DMS 273 treated with DMSO at 0.1 percent for 48 hours (cell line): ENCODE data around the gene GRAMD2A.
"Not testable (repeated sequence)": the region's sequence is repeated elsewhere in the genome, so short reads cannot be mapped to it uniquely, and the experiment has no call there.

ENCODE experiments used
- DNase-seq: peaks from one replicate; lab custom pipeline; 2025; lab: John Stamatoyannopoulos, UW

Gene GRAMD2A

GRCh38 chr15:72184165-72184811 is 13.3 kb downstream of the GRAMD2A start:
- no peak for DNase-seq

GRCh38 chr15:72183781-72184164 is 13.8 kb downstream of the GRAMD2A start:
- no peak for DNase-seq

- DNase-seq: no peak
Observed at GRCh38 chr15:72182673-72183072, 14.9 kb downstream of the GRAMD2A start.

- no peak for DNase-seq
Observed at GRCh38 chr15:72182244-72182643, 15.3 kb downstream of the GRAMD2A start.

GRCh38 chr15:72180761-72181324 is 16.7 kb downstream of the GRAMD2A start:
- no peak for DNase-seq

GRCh38 chr15:72179950-72180581 is 17.5 kb downstream of the GRAMD2A start:
- no peak for DNase-seq

GRCh38 chr15:72178976-72179585 is 18.5 kb downstream of the GRAMD2A start:
- no peak for DNase-seq

GRCh38 chr15:72176743-72177142 is 20.8 kb downstream of the GRAMD2A start:
- no peak for DNase-seq

- no peak for DNase-seq
Observed at GRCh38 chr15:72176159-72176558, 21.4 kb downstream of the GRAMD2A start.

- no peak for DNase-seq
Observed at GRCh38 chr15:72175186-72176044, 22.2 kb downstream of the GRAMD2A start.

- no peak for DNase-seq
Observed at GRCh38 chr15:72174551-72175165, 22.9 kb downstream of the GRAMD2A start.

- no peak for DNase-seq
Observed at GRCh38 chr15:72173864-72174550, 23.6 kb downstream of the GRAMD2A start.

GRCh38 chr15:72173401-72173800 is 24.2 kb downstream of the GRAMD2A start:
- DNase-seq: no peak

- no peak for DNase-seq
Observed at GRCh38 chr15:72172796-72173195, 24.8 kb downstream of the GRAMD2A start.

GRCh38 chr15:72171978-72172377 is 25.6 kb downstream of the GRAMD2A start:
- DNase-seq: not testable (repeated sequence)

- DNase-seq: no peak
Observed at GRCh38 chr15:72170691-72171090, 26.9 kb downstream of the GRAMD2A start.

GRCh38 chr15:72169921-72170611 is 27.5 kb downstream of the GRAMD2A start:
- DNase-seq: no peak

- DNase-seq: no peak
Observed at GRCh38 chr15:72169236-72169920, 28.2 kb downstream of the GRAMD2A start.

GRCh38 chr15:72168808-72169190 is 28.8 kb downstream of the GRAMD2A start:
- no peak for DNase-seq
